ENCODE data around the gene FHOD3.

The FHOD3 gene

GRCh38 chr18:36305375-36305774, 7.9 kb downstream of the FHOD3 start:
- no peaks in the 10 kb centered on the region for H3K4me1 ChIP-seq (ENCODE audit: control insufficient read depth, insufficient read depth, low read length)
- ChIA-PET CTCF (no interaction called here), POLR2A (no interaction called here)
- no peaks in the 10 kb centered on the region for H3K9me3 ChIP-seq (ENCODE audit: control insufficient read depth, insufficient read depth, low read depth, low read length)
- no peak for TF ChIP-seq ZNF391 (tag by site-specific recombination; IDR thresholded peaks at IDR 0.05; ENCODE audit: borderline replicate concordance, low read depth)
- no peak for TF ChIP-seq HOXA7 (CRISPR knock-in tag; IDR thresholded peaks at IDR 0.05; ENCODE audit: borderline replicate concordance)
- TF ChIP-seq ZFP41 (tag by site-specific recombination; IDR thresholded peaks at IDR 0.05; ENCODE audit: borderline replicate concordance), result no peak
- TF ChIP-seq ZSCAN30 (tag by site-specific recombination; IDR thresholded peaks at IDR 0.05), result no peak
- TF ChIP-seq ZNF571 (tag by site-specific recombination; IDR thresholded peaks at IDR 0.05), result no peak
- TF ChIP-seq BCL11B (tag by site-specific recombination; IDR thresholded peaks at IDR 0.05; ENCODE audit: low read depth), result no peak
- no peak for TF ChIP-seq EGR2 (tag by site-specific recombination; IDR thresholded peaks at IDR 0.05; ENCODE audit: low read depth)
- TF ChIP-seq ZNF184 (tag by site-specific recombination; IDR thresholded peaks at IDR 0.05), result no peak
- no peak for TF ChIP-seq ZBTB1 (tag by site-specific recombination; IDR thresholded peaks at IDR 0.05)
- TF ChIP-seq WT1 (tag by site-specific recombination; IDR thresholded peaks at IDR 0.05), result no peak
- no peak for TF ChIP-seq ZSCAN16 (tag by site-specific recombination; IDR thresholded peaks at IDR 0.05)
- no peak for TF ChIP-seq ZNF621 (tag by site-specific recombination; IDR thresholded peaks at IDR 0.05)
- TF ChIP-seq ZNF132 (tag by site-specific recombination; IDR thresholded peaks at IDR 0.05; ENCODE audit: borderline replicate concordance), result no peak
- no peak for TF ChIP-seq ZNF114 (tag by site-specific recombination; IDR thresholded peaks at IDR 0.05)
- no peak for TF ChIP-seq ZBTB7A (tag by site-specific recombination; IDR thresholded peaks at IDR 0.05; ENCODE audit: low read depth)
- TF ChIP-seq ZNF701 (tag by site-specific recombination; IDR thresholded peaks at IDR 0.05), result no peak
- TF ChIP-seq ZBTB44 (tag by site-specific recombination; IDR thresholded peaks at IDR 0.05), result no peak
- TF ChIP-seq ZNF747 (tag by site-specific recombination; IDR thresholded peaks at IDR 0.05), result no peak
- TF ChIP-seq ZBTB21 (tag by site-specific recombination; IDR thresholded peaks at IDR 0.05), result no peak
- no peak for TF ChIP-seq ZSCAN23 (tag by site-specific recombination; IDR thresholded peaks at IDR 0.05)
- no peaks in the 10 kb centered on the region for H3K36me3 ChIP-seq (ENCODE audit: control insufficient read depth in 2 of 2, insufficient read depth in 1 of 2, low read length in 2 of 2)
- no peak overlapping the region for H3K27ac ChIP-seq (ENCODE audit: extremely low read depth, low read depth, low read length)
- no peak overlapping the region for H3K4me3 ChIP-seq (ENCODE audit: low read depth, low read length)

GRCh38 chr18:36307513-36307912, 10.0 kb downstream of the FHOD3 start:
- ChIA-PET CTCF (no interaction called here), POLR2A (interaction anchor here (1.7 kb wide), 1 partner anchor 9 kb away, joined by 3 read pairs; no protein-coding TSS in a partner anchor)
- no peak overlapping the region for H3K27ac ChIP-seq (ENCODE audit: extremely low read depth, low read depth, low read length)

More at GRCh38 chr18:36307513-36307912, 10.0 kb downstream of the FHOD3 start:
- H3K36me3 ChIP-seq (ENCODE audit: control insufficient read depth in 2 of 2, insufficient read depth in 1 of 2, low read length in 2 of 2), result no peaks in the 10 kb centered on the region
- H3K9me3 ChIP-seq (ENCODE audit: control insufficient read depth, insufficient read depth, low read depth, low read length), result no peaks in the 10 kb centered on the region
- TF ChIP-seq SP7 (tag by site-specific recombination; IDR thresholded peaks at IDR 0.05) (no peak), ZNF837 (tag by site-specific recombination; IDR thresholded peaks at IDR 0.05) (no peak), ZNF2 (tag by site-specific recombination; IDR thresholded peaks at IDR 0.05) (no peak), ZNF501 (tag by site-specific recombination; IDR thresholded peaks at IDR 0.05) (no peak), ZNF221 (tag by site-specific recombination; IDR thresholded peaks at IDR 0.05; ENCODE audit: borderline replicate concordance) (no peak), ZNF48 (tag by site-specific recombination; IDR thresholded peaks at IDR 0.05) (no peak), ZNF112 (tag by site-specific recombination; IDR thresholded peaks at IDR 0.05) (no peak), ZNF280D (tag by site-specific recombination; IDR thresholded peaks at IDR 0.05) (no peak), ZNF211 (tag by site-specific recombination; IDR thresholded peaks at IDR 0.05; ENCODE audit: low read depth) (no peak), ZNF529 (tag by site-specific recombination; IDR thresholded peaks at IDR 0.05; ENCODE audit: insufficient replicate concordance) (no peak), ZBTB1 (tag by site-specific recombination; IDR thresholded peaks at IDR 0.05) (no peak)
- H3K4me1 ChIP-seq (ENCODE audit: control insufficient read depth, insufficient read depth, low read length), result no peaks in the 10 kb centered on the region
- H3K4me3 ChIP-seq (ENCODE audit: low read depth, low read length), result no peak overlapping the region
